ENCODE measurements around the gene R3HDM2.

R3HDM2 gene

GRCh38 chr12:57229046-57229633, 201.7 kb downstream of the R3HDM2 start:
- no peak for DNase-seq (ENCODE audit: low spot score)

GRCh38 chr12:57227315-57228115, 203.3 kb downstream of the R3HDM2 start:
- no peak for DNase-seq (ENCODE audit: low spot score)

- DNase-seq (ENCODE audit: low spot score), result peak; percentile 68
Observed at GRCh38 chr12:57226588-57227314, 204.1 kb downstream of the R3HDM2 start.

- DNase-seq (ENCODE audit: low spot score), result no peak
Observed at GRCh38 chr12:57225680-57226210, 205.1 kb downstream of the R3HDM2 start.

- DNase-seq (ENCODE audit: low spot score), result peak; percentile 90
Observed at GRCh38 chr12:57224973-57225679, 205.7 kb downstream of the R3HDM2 start.

GRCh38 chr12:57224278-57224972, 206.4 kb downstream of the R3HDM2 start:
- DNase-seq (ENCODE audit: low spot score), result no peak

GRCh38 chr12:57223191-57224165, 207.4 kb downstream of the R3HDM2 start:
- DNase-seq (ENCODE audit: low spot score), result no peak

- no peak for DNase-seq (ENCODE audit: low spot score)
Observed at GRCh38 chr12:57222286-57223190, 208.3 kb downstream of the R3HDM2 start.

- DNase-seq (ENCODE audit: low spot score), result no peak
Observed at GRCh38 chr12:57221169-57221917, 209.5 kb downstream of the R3HDM2 start.

GRCh38 chr12:57220770-57221168, 210.1 kb downstream of the R3HDM2 start:
- DNase-seq (ENCODE audit: low spot score), result no peak

GRCh38 chr12:57219993-57220754, 210.7 kb downstream of the R3HDM2 start:
- DNase-seq (ENCODE audit: low spot score), result peak; percentile 68

- peak; percentile 75 for DNase-seq (ENCODE audit: low spot score)
Observed at GRCh38 chr12:57219205-57219992, 211.4 kb downstream of the R3HDM2 start.

- no peak for DNase-seq (ENCODE audit: low spot score)
Observed at GRCh38 chr12:57218030-57218853, 212.6 kb downstream of the R3HDM2 start.

- DNase-seq (ENCODE audit: low spot score), result peak; percentile 63
Observed at GRCh38 chr12:57216921-57217879, 213.6 kb downstream of the R3HDM2 start.
